ENCODE data around the gene CAPNS2.

The CAPNS2 gene

GRCh38 chr16:55555436-55555835, 11.0 kb upstream of the CAPNS2 start:
- H3K27ac ChIP-seq: no peak overlapping the region
- no peak for DNase-seq (ENCODE audit: low spot score)
- TF ChIP-seq CTCF (IDR thresholded peaks at IDR 0.05): no peak
- H3K4me3 ChIP-seq: no peak overlapping the region

GRCh38 chr16:55557186-55557585, 9.3 kb upstream of the CAPNS2 start:
- DNase-seq (ENCODE audit: low spot score): no peak
- Histone ChIP-seq H3K27ac (no peak overlapping the region), H3K4me3 (no peak overlapping the region)
- TF ChIP-seq CTCF (IDR thresholded peaks at IDR 0.05): no peak

- H3K4me3 ChIP-seq: no peak overlapping the region
- no peak for DNase-seq (ENCODE audit: low spot score)
- no peak for TF ChIP-seq CTCF (IDR thresholded peaks at IDR 0.05)
- H3K27ac ChIP-seq: no peak overlapping the region
These were observed 7.3 kb upstream of the CAPNS2 start for GRCh38 chr16:55559233-55559632.

- DNase-seq (ENCODE audit: low spot score): no peak
- TF ChIP-seq CTCF (IDR thresholded peaks at IDR 0.05): no peak
- no peak overlapping the region for H3K27ac ChIP-seq
- no peak overlapping the region for H3K4me3 ChIP-seq
These were observed 6.5 kb upstream of the CAPNS2 start for GRCh38 chr16:55559933-55560516.

GRCh38 chr16:55561319-55561848, 5.1 kb upstream of the CAPNS2 start:
- TF ChIP-seq CTCF (IDR thresholded peaks at IDR 0.05): no peak
- no peak overlapping the region for H3K4me3 ChIP-seq
- no peak overlapping the region for H3K27ac ChIP-seq

GRCh38 chr16:55562936-55563335, 3.5 kb upstream of the CAPNS2 start:
- TF ChIP-seq CTCF (IDR thresholded peaks at IDR 0.05): no peak
- DNase-seq (ENCODE audit: low spot score): no peak
- H3K4me3 ChIP-seq: no peak overlapping the region
- no peak overlapping the region for H3K27ac ChIP-seq

More at GRCh38 chr16:55561319-55561848, 5.1 kb upstream of the CAPNS2 start:
- no peak for DNase-seq (ENCODE audit: low spot score)

GRCh38 chr16:55563797-55564196, 2.7 kb upstream of the CAPNS2 start:
- DNase-seq (ENCODE audit: low spot score): no peak
- Histone ChIP-seq H3K4me3 (no peak overlapping the region), H3K27ac (no peak overlapping the region)
- no peak for TF ChIP-seq CTCF (IDR thresholded peaks at IDR 0.05)
